ENCODE measurements around the gene CTNS.

The CTNS gene

GRCh38 chr17:3688027-3688553, 51.5 kb downstream of the CTNS start:
- no peak for TF ChIP-seq ZFX (IDR thresholded peaks at IDR 0.05)
- TF ChIP-seq CTCF (conservative IDR thresholded peaks at IDR 0.05) = no peak
- H3K27ac ChIP-seq = no peak overlapping the region

GRCh38 chr17:3688852-3689261, 52.3 kb downstream of the CTNS start:
- no peak for TF ChIP-seq ZFX (IDR thresholded peaks at IDR 0.05)
- TF ChIP-seq CTCF (conservative IDR thresholded peaks at IDR 0.05) = no peak
- H3K27ac ChIP-seq = no peak overlapping the region

GRCh38 chr17:3689262-3690093, 52.9 kb downstream of the CTNS start:
- H3K27ac ChIP-seq = no peak overlapping the region
- TF ChIP-seq ZFX (IDR thresholded peaks at IDR 0.05) (no peak), CTCF (conservative IDR thresholded peaks at IDR 0.05) (no peak)

GRCh38 chr17:3690094-3690715, 53.6 kb downstream of the CTNS start:
- H3K27ac ChIP-seq = no peak overlapping the region
- no peak for TF ChIP-seq CTCF (conservative IDR thresholded peaks at IDR 0.05)

- no peak for TF ChIP-seq ZFX (IDR thresholded peaks at IDR 0.05)
- no peak for TF ChIP-seq CTCF (conservative IDR thresholded peaks at IDR 0.05)
- H3K27ac ChIP-seq = no peak overlapping the region
Observed at GRCh38 chr17:3691617-3692067, 55.1 kb downstream of the CTNS start.

- no peak overlapping the region for H3K27ac ChIP-seq
- TF ChIP-seq ZFX (IDR thresholded peaks at IDR 0.05) = no peak
- TF ChIP-seq CTCF (conservative IDR thresholded peaks at IDR 0.05) = no peak
Observed at GRCh38 chr17:3692346-3692745, 55.8 kb downstream of the CTNS start.

GRCh38 chr17:3693141-3693540, 56.6 kb downstream of the CTNS start:
- no peak overlapping the region for H3K27ac ChIP-seq
- TF ChIP-seq CTCF (conservative IDR thresholded peaks at IDR 0.05) = no peak
- no peak for TF ChIP-seq ZFX (IDR thresholded peaks at IDR 0.05)
